GM12891 (cell line): Measurements from ENCODE around the gene ENTHD1.

Experiments used
- DNase-seq: peaks from one replicate; pipeline ENCODE4 v3.0.0; 2011; ENCODE audit warnings: low spot score; ENCODE audit not compliant: insufficient read length
- FAIRE-seq: peaks from 2 replicates; lab custom pipeline; 2011; peaks lifted over from hg19 to GRCh38; lab: Jason Lieb, UNC
- PAX5 ChIP-seq: IDR thresholded peaks from 2 replicates; pipeline ENCODE4 v1.6.1; 2011; ENCODE audit warnings: low read length, moderate library complexity, mild to moderate bottlenecking; ENCODE audit not compliant: insufficient read depth, severe bottlenecking
- POLR2A ChIP-seq: IDR thresholded peaks from 2 replicates; pipeline ENCODE4 v1.6.1; 2011; ENCODE audit warnings: low read depth, low read length, control low read depth
- POLR2AphosphoS5 ChIP-seq: IDR thresholded peaks from 2 replicates; pipeline ENCODE4 v1.6.1; 2011; ENCODE audit warnings: low read depth, low read length, control low read depth
- POU2F2 ChIP-seq: IDR thresholded peaks from 2 replicates; pipeline ENCODE4 v1.6.1; 2011; ENCODE audit warnings: low read depth, mild to moderate bottlenecking, control low read depth, low read length, moderate library complexity
- SPI1 ChIP-seq: IDR thresholded peaks from 2 replicates; pipeline ENCODE4 v1.6.1; 2011; ENCODE audit warnings: low read depth, low read length, control low read depth
- TAF1 ChIP-seq: IDR thresholded peaks from 2 replicates; pipeline ENCODE4 v1.6.1; 2011; ENCODE audit warnings: low read depth, low read length, control low read depth

ENTHD1 gene

DNA sequence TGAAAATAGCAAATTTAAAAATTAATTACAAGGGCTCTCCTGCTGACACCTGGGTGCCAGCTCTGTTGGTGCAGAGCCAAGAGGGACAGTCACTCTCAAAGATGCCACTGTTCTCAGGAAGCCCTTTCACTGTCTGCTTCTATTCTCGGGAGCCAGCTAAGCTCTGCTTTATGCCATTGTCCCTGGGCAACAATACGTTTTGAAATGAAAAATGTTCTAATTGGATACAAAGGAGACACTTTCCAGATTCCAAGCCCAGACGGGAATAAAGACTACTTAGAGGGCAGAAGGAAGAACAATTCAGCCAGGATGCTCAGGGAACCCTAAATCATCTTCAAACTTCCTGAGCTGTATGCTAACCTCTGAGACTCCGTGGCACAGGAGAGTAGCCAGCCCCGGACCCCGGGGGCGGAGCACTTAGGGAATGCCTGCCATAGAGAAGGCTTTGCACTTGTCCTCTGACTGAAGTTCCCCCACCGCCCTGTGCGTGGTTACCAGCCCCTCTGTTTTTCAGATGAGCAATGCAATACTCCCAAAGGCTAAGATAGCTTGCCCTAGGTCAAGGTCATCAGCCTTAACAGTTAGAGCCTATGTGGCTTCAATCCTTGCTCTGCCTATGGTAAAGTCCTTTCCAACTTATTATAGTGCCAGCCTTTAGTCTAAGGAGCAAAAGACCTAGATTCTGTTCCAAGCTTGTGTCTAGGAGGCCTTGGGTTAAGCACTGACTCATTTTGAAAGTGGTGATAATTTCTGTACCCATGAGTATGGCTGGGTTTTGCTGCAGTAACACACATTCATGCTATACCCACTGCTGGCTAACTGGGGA is 172.1 kb downstream of the ENTHD1 start:
- FAIRE-seq (no peak), DNase-seq (no peak)
- no peak for TF ChIP-seq POU2F2
- TF ChIP-seq TAF1: no peak
- TF ChIP-seq POLR2AphosphoS5: no peak
- no peak for TF ChIP-seq SPI1
- no peak for TF ChIP-seq PAX5
- TF ChIP-seq POLR2A: no peak

GRCh38 chr22:39719559-39720450 is 173.8 kb downstream of the ENTHD1 start:
- TF ChIP-seq PAX5 (no peak), TAF1 (no peak), SPI1 (no peak), POLR2A (no peak), POLR2AphosphoS5 (no peak), POU2F2 (no peak)
- no peak for FAIRE-seq
- DNase-seq: no peak

GRCh38 chr22:39718921-39719475 is 174.6 kb downstream of the ENTHD1 start:
- no peak for TF ChIP-seq POU2F2
- no peak for FAIRE-seq
- no peak for DNase-seq

GRCh38 chr22:39718206-39718605 is 175.4 kb downstream of the ENTHD1 start:
- FAIRE-seq (no peak), DNase-seq (no peak)
- TF ChIP-seq POLR2AphosphoS5 (no peak), POLR2A (no peak), PAX5 (no peak), SPI1 (no peak), POU2F2 (no peak), TAF1 (no peak)

GRCh38 chr22:39717099-39717498 is 176.5 kb downstream of the ENTHD1 start:
- TF ChIP-seq TAF1: no peak
- no peak for TF ChIP-seq POLR2AphosphoS5
- no peak for TF ChIP-seq POLR2A
- no peak for TF ChIP-seq PAX5
- no peak for TF ChIP-seq SPI1
- TF ChIP-seq POU2F2: no peak
- DNase-seq (no peak), FAIRE-seq (no peak)

- no peak for TF ChIP-seq PAX5
- no peak for TF ChIP-seq POLR2A
- no peak for TF ChIP-seq TAF1
- TF ChIP-seq POU2F2: no peak
- no peak for TF ChIP-seq SPI1
- no peak for TF ChIP-seq POLR2AphosphoS5
Measured at GRCh38 chr22:39716534-39716933, 177.0 kb downstream of the ENTHD1 start.

GRCh38 chr22:39715778-39716495 is 177.6 kb downstream of the ENTHD1 start:
- DNase-seq (no peak), FAIRE-seq (no peak)
- no peak for TF ChIP-seq POLR2A
- no peak for TF ChIP-seq POU2F2
- TF ChIP-seq TAF1: no peak
- no peak for TF ChIP-seq POLR2AphosphoS5
- TF ChIP-seq SPI1: no peak
- TF ChIP-seq PAX5: no peak

More at GRCh38 chr22:39716534-39716933, 177.0 kb downstream of the ENTHD1 start:
- no peak for DNase-seq
- FAIRE-seq: no peak

- TF ChIP-seq TAF1 (no peak), POLR2A (no peak), POU2F2 (no peak), SPI1 (no peak), POLR2AphosphoS5 (no peak), PAX5 (no peak)
- no peak for DNase-seq
- FAIRE-seq: no peak
Measured at GRCh38 chr22:39714321-39714720, 179.2 kb downstream of the ENTHD1 start.

DNA sequence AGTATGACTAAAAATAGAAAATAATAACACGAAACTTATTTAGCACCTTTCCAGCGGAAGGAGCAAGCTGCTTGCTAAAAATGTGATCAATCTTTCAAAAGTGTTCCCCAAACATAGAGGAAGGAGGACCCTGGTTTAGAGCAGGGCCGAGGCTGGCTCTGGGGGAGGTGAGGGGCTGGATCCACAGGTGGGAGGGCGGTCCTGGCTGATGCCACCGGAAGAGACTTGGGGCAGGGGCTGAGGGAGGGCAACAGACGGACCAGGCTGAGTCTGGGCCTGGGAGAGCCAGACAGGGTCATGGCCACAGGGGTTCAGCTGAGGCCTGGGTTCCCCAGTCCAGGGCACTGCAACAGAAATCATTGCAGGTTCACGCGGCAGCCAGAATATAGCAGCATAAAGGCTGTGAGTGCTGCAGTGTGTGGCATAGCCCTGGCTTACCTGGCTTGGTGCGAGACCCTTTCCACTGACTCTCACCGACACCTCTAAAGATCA is 179.7 kb downstream of the ENTHD1 start:
- FAIRE-seq: no peak
- no peak for TF ChIP-seq POU2F2
- no peak for TF ChIP-seq PAX5
- no peak for TF ChIP-seq TAF1
- TF ChIP-seq SPI1: no peak
- TF ChIP-seq POLR2A: no peak
- no peak for TF ChIP-seq POLR2AphosphoS5
- DNase-seq: no peak
